Colonic mucosa (tissue), 4 donors: Measurements from ENCODE around the gene SFXN1. TPM values are rescaled to one million over a fixed set of nuclear protein-coding genes. Genes with fewer than 3 reads are reported as not detected.
"Not testable (repeated sequence)": the region's sequence is repeated elsewhere in the genome, so short reads cannot be mapped to it uniquely, and the experiment has no call there.

Experiments
- DNase-seq: peaks from one replicate; pipeline ENCODE4 v3.0.0-alpha.2; 2020
- H3K27ac ChIP-seq: fragments of 200-600 bp; one replicate; pipeline ENCODE4 v1.8.0; 2021
- H3K27me3 ChIP-seq: fragments of 200-600 bp; one replicate; pipeline ENCODE4 v1.8.0; 2021
- H3K36me3 ChIP-seq: fragments of 200-600 bp; one replicate; pipeline ENCODE4 v1.8.0; 2021
- H3K4me1 ChIP-seq: fragments of 200-600 bp; one replicate; pipeline ENCODE4 v1.8.0; 2021; ENCODE audit warnings: mild to moderate bottlenecking
- H3K4me3 ChIP-seq: fragments of 200-600 bp; one replicate; pipeline ENCODE4 v1.8.0; 2021
- H3K9ac ChIP-seq, 2 donors: one replicate each; pipeline ENCODE4 v1.7.0; 2013; ENCODE audit warnings: control low read depth in 2 of 2, low read depth in 2 of 2, low read length in 2 of 2
- H3K9me3 ChIP-seq: fragments of 200-600 bp; one replicate; pipeline ENCODE4 v1.8.0; 2021
- intact Hi-C: fragments of 100-400 bp; cut with DNase I; formaldehyde crosslinking; loops from one replicate; pipeline ENCODE4 v1.14.1; 2022
- total RNA-seq, 2 donors: library from RNA; stranded (reverse); fragmentation: NEBNext Ultra II Directional in 1 of 2; extraction: Animal tissue kit (Norgen Biotek cat#: 25700) in 1 of 2; gene quantifications; one replicate each; pipeline ENCODE4 v1.2.1, GENCODE V29; 2021
- TF ChIP-seq, protein P1 (sequence below): fragments of 200-600 bp; IDR thresholded peaks from one replicate; pipeline ENCODE4 v1.8.0; 2022; ENCODE audit warnings: antibody characterized with exemption, mild to moderate bottlenecking
- donor health status: healthy.
- donor health status: DM: no; HTN: no; CAD: no.
- donor health status: DM: no; HTN: no; CAD: no.

Gene SFXN1
- total RNA-seq, 2 donors from 2014 or later = 71.9 to 95.7 TPM

DNA sequence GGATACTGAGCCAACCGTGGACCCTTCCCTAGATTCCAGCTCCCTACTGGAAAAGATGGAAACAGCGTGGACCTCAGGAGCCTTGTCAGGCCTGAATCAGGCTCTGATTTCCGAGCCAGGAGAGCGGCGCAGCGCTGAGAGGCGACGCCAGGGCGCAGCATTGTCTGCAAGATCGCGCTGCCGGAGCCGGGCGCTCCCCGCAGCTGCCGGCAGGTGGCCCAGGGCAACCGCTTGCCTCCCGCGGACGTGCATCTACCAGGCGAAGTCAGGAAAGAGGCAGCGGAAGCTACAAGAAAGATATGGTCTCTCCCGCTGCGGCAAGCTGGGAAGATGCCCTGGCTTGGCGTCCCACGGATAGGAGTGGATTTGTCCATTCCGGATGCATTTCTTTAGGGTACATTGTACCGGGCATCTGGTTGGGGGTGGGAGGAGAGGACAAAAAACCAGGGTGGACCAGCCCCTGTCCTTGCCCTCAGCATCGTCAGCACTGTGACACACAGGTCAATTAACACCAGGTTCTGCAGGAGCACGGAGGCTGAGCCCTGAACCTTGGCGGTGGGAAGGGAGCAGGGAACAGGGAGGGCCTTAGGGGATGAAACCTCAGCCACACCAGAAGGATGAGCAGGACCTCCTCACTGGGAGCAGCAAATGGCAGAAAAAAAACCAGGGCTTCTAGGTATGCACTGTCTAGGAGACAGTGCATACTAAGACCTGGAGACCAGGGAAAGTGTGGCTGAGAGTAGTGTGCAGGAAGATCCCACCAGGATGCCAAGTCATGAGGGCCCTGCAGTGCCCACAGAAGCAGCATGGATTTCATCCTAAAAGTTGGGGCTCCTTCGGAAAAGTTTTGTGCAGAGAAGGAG, 55.9 kb downstream of the SFXN1 start:
- TF ChIP-seq, protein P1, sequence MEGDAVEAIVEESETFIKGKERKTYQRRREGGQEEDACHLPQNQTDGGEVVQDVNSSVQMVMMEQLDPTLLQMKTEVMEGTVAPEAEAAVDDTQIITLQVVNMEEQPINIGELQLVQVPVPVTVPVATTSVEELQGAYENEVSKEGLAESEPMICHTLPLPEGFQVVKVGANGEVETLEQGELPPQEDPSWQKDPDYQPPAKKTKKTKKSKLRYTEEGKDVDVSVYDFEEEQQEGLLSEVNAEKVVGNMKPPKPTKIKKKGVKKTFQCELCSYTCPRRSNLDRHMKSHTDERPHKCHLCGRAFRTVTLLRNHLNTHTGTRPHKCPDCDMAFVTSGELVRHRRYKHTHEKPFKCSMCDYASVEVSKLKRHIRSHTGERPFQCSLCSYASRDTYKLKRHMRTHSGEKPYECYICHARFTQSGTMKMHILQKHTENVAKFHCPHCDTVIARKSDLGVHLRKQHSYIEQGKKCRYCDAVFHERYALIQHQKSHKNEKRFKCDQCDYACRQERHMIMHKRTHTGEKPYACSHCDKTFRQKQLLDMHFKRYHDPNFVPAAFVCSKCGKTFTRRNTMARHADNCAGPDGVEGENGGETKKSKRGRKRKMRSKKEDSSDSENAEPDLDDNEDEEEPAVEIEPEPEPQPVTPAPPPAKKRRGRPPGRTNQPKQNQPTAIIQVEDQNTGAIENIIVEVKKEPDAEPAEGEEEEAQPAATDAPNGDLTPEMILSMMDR = peak; percentile 95
- no peak overlapping the region for H3K27ac ChIP-seq
- peak; percentile 63 for DNase-seq
- intact Hi-C loops = loop anchor here (5.0 kb wide), 1 partner anchor 183 kb away; no protein-coding TSS in a partner anchor
- H3K9me3 ChIP-seq = no peaks in the 10 kb centered on the region
- no peak overlapping the region for H3K9ac ChIP-seq
- no peak overlapping the region for H3K4me3 ChIP-seq
- H3K27me3 ChIP-seq = no peaks in the 10 kb centered on the region
- H3K4me1 ChIP-seq = no peaks in the 10 kb centered on the region
- no peaks in the 10 kb centered on the region for H3K36me3 ChIP-seq

DNA sequence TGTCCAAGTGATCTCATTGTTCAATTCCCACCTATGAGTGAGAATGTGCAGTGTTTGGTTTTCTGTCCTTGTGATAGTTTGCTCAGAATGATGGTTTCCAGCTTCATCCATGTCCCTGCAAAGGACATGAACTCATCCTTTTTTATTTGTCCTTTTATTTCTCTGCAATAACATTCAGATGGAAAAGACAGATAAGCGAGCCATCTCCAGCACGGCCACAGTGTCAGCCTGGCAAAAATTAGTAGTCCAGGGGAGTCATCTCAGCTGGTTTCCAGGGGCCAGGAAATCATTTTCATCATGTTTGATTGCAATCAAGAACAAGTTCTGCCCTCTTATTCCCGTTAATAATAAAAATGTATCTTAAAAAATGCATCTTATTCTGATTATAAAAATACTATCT, 57.0 kb downstream of the SFXN1 start:
- H3K4me1 ChIP-seq, H3K27me3 ChIP-seq, H3K9ac ChIP-seq, DNase-seq, intact Hi-C loops, H3K9me3 ChIP-seq, H3K4me3 ChIP-seq, H3K36me3 ChIP-seq, H3K27ac ChIP-seq: not testable (repeated sequence)

- DNase-seq = no peak
- no peaks in the 10 kb centered on the region for H3K4me1 ChIP-seq
- TF ChIP-seq, protein P1 = no peak
- no peaks in the 10 kb centered on the region for H3K27me3 ChIP-seq
- H3K27ac ChIP-seq = no peak overlapping the region
- no peak overlapping the region for H3K4me3 ChIP-seq
- no peak overlapping the region for H3K9ac ChIP-seq
- intact Hi-C loops = no loop called here
- H3K9me3 ChIP-seq = no peaks in the 10 kb centered on the region
- no peaks in the 10 kb centered on the region for H3K36me3 ChIP-seq
These were observed 57.4 kb downstream of the SFXN1 start for GRCh38 chr5:175535796-175536195.

DNA sequence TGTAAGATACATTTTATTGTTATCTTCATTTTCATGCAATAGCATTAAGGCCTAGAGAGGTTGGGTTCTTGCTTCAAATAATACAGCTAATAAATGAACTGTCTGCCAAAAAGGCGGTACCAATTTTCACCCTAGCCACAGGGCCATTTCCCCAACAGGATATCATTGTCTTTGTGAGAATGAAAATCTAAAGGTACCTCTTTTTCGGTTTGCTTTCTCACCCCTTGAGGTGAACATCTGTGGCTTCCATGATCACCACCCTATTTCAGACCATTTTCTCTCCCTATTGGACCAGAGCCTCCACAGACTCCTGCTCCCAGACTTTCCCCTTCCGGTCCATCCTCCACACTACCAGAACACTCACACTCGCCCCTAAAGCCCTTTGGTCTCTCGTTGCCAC, 60.2 kb downstream of the SFXN1 start:
- no peaks in the 10 kb centered on the region for H3K9me3 ChIP-seq

GRCh38 chr5:175539936-175540335, 61.6 kb downstream of the SFXN1 start:
- Histone ChIP-seq H3K4me1 (no peaks in the 10 kb centered on the region), H3K27me3 (no peaks in the 10 kb centered on the region), H3K9me3 (no peaks in the 10 kb centered on the region), H3K27ac (no peak overlapping the region), H3K36me3 (no peaks in the 10 kb centered on the region), H3K4me3 (no peak overlapping the region), H3K9ac (no peak overlapping the region)
- TF ChIP-seq, protein P1 = no peak
- intact Hi-C loops = no loop called here
- no peak for DNase-seq

More for the DNA sequence above, 60.2 kb downstream of the SFXN1 start:
- H3K27ac ChIP-seq = no peak overlapping the region
- H3K4me1 ChIP-seq = no peaks in the 10 kb centered on the region
- no peaks in the 10 kb centered on the region for H3K27me3 ChIP-seq
- TF ChIP-seq, protein P1 = no peak
- intact Hi-C loops = no loop called here
- no peak overlapping the region for H3K4me3 ChIP-seq
- DNase-seq = no peak
- no peak overlapping the region for H3K9ac ChIP-seq
- no peaks in the 10 kb centered on the region for H3K36me3 ChIP-seq

GRCh38 chr5:175541264-175541663, 62.9 kb downstream of the SFXN1 start:
- intact Hi-C loops = no loop called here
- no peak for DNase-seq
- no peaks in the 10 kb centered on the region for H3K4me1 ChIP-seq
- H3K27ac ChIP-seq = no peak overlapping the region
- no peak overlapping the region for H3K9ac ChIP-seq
- H3K36me3 ChIP-seq = no peaks in the 10 kb centered on the region
- no peaks in the 10 kb centered on the region for H3K27me3 ChIP-seq
- TF ChIP-seq, protein P1 = no peak
- no peaks in the 10 kb centered on the region for H3K9me3 ChIP-seq
- no peak overlapping the region for H3K4me3 ChIP-seq
